GM13977 (cell line): ENCODE data around the gene HTR1B.

ENCODE experiments used
- DNase-seq: peaks from one replicate; pipeline ENCODE4 v3.0.0; 2012; ENCODE audit warnings: low spot score
- CTCF ChIP-seq: IDR thresholded peaks from 2 replicates; pipeline ENCODE4 v1.5.1; 2012; ENCODE audit warnings: mild to moderate bottlenecking, control low read depth; ENCODE audit not compliant: insufficient read depth; ENCODE audit errors: extremely low read depth, missing control alignments
- in situ Hi-C: fragments of 300-500 bp; cut with MboI; formaldehyde crosslinking; loops from one replicate; pipeline ENCODE4 v1.12.0; 2022; ENCODE audit warnings: low sequenced_read_pairs, low pct_unique_long_range_greater_than_20kb, mixed read lengths, inconsistent platforms; ENCODE audit not compliant: unreplicated experiment

Gene HTR1B

GRCh38 chr6:77425671-77426070, 37.6 kb downstream of the HTR1B start:
- TF ChIP-seq CTCF, result no peak

GRCh38 chr6:77425216-77425615, 38.1 kb downstream of the HTR1B start:
- no peak for DNase-seq
- in situ Hi-C loops, result no loop called here
- no peak for TF ChIP-seq CTCF

More at GRCh38 chr6:77425671-77426070, 37.6 kb downstream of the HTR1B start:
- in situ Hi-C loops, result no loop called here
- DNase-seq, result no peak

DNA sequence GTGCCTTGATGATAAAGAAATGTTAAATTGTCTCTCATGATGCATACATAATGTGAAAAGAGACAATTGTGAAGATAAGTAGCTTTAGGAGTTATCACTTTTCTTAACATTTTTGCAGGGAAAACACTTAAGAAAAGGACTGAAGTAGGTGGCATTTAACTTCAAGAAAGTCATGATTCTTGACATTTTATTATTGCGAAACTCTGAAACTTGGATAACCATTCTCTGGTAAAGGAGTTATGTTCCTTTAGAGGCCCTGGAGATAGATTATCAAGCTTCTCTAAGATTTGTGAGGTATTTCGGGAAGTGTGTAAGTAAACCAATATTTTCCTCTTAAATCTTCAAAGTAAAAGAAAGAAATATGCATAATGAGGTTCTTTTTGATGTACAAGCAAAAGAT, 38.5 kb downstream of the HTR1B start:
- in situ Hi-C loops, result no loop called here
- no peak for TF ChIP-seq CTCF
- DNase-seq, result no peak

- DNase-seq, result no peak
- in situ Hi-C loops, result no loop called here
- no peak for TF ChIP-seq CTCF
These were observed 46.5 kb downstream of the HTR1B start for GRCh38 chr6:77416839-77417238.

DNA sequence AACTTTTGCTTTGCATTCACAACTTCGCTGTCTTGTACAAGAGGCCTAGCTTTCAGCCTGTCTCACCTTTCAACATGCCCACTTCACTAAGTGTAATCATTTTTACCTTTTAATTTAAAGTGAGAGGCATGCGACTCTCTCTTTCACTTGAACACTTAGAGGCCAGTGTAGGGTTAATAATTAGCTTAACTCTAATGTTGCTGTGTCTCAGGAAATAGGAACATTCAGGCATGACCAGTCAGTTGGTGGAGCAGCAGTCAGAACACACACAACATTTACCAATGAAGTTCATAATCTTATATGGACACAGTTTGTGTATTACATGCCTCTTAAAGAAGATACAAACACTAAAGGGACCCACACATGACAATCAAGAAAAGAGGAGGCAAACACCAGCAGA, 47.6 kb downstream of the HTR1B start:
- no peak for TF ChIP-seq CTCF
- DNase-seq, result no peak
- in situ Hi-C loops, result no loop called here
